ENCODE data around the gene FOXP1. TPM values are rescaled to one million over a fixed set of nuclear protein-coding genes. Genes with fewer than 3 reads are reported as not detected.

Gene FOXP1
- total and polyA plus RNA-seq, 9 of the 15 experiments (the other 6 are each of a cell fraction or from before 2014, with no cell fraction given), result 7.7 to 34.5 (median 13.7) TPM

- intact Hi-C loops (cut with micrococcal nuclease), result no loop called here
- H3K4me1 ChIP-seq (replicated peaks in 1 of 2; ENCODE audit: control insufficient read depth in 2 of 2, insufficient read depth in 2 of 2, low read length in 2 of 2), result no peaks in the 10 kb centered on the region
Observed at GRCh38 chr3:71311661-71312046, 271.9 kb downstream of the FOXP1 start.

GRCh38 chr3:71310980-71311660 lies 272.4 kb downstream of the FOXP1 start:
- H3K9ac ChIP-seq (ENCODE audit: insufficient read depth in 1 of 2, low read depth in 2 of 2, low read length in 2 of 2), result no peak overlapping the region
- no peak for ATAC-seq
- H2AFZ ChIP-seq (ENCODE audit: low read depth, low read length), result no peak overlapping the region
- no peak for FAIRE-seq
- no peaks in the 10 kb centered on the region for H3K9me1 ChIP-seq (ENCODE audit: control insufficient read depth, insufficient read depth, low read length)
- BruUV-seq (replicated peaks), result no TSS peak
- H3K4me1 ChIP-seq (replicated peaks in 1 of 2; ENCODE audit: control insufficient read depth in 2 of 2, insufficient read depth in 2 of 2, low read length in 2 of 2), result no peaks in the 10 kb centered on the region
- no peak overlapping the region for H3K4me3 ChIP-seq
- ChIA-PET CTCF (ENCODE audit: low intra/inter-chr PET ratio) (no interaction called here), POLR2A (no interaction called here)
- no peak for DNase-seq (ENCODE audit: extremely low read depth in 1 of 4, low spot score in 3 of 4)
- H3K27ac ChIP-seq (ENCODE audit: extremely low read depth, low read depth, low read length), result no peak overlapping the region
- H3K36me3 ChIP-seq (ENCODE audit: control insufficient read depth, insufficient read depth, low read length), result no peaks in the 10 kb centered on the region
- H4K20me1 ChIP-seq (replicated peaks; ENCODE audit: control insufficient read depth, insufficient read depth, low read length), result no peaks in the 10 kb centered on the region
- H3K9me3 ChIP-seq (replicated peaks; ENCODE audit: control insufficient read depth, insufficient read depth, low read depth, low read length), result no peaks in the 10 kb centered on the region
- in situ Hi-C loops (cut with MboI) (no loop called here), intact Hi-C loops (cut with micrococcal nuclease) (no loop called here)
- H3K79me2 ChIP-seq (ENCODE audit: control insufficient read depth, insufficient read depth, low read length), result no peaks in the 10 kb centered on the region
- H3K27me3 ChIP-seq (ENCODE audit: control insufficient read depth in 2 of 2, insufficient read depth in 2 of 2, low read length in 2 of 2), result no peaks in the 10 kb centered on the region
- 83% methylated on average over 9 of the region's 9 CpGs for WGBS (ENCODE audit: insufficient coverage, low coverage, missing lambda C conversion rate)
- H3K4me2 ChIP-seq (ENCODE audit: insufficient read depth, low read length), result no peak overlapping the region
- no peak for TF ChIP-seq RFX5 (IDR thresholded peaks at IDR 0.05; ENCODE audit: low read depth, low read length)
- no peak for TF ChIP-seq UBTF (IDR thresholded peaks at IDR 0.05; ENCODE audit: borderline replicate concordance in 1 of 2, low read depth in 2 of 2, low read length in 2 of 2)
- TF ChIP-seq KLF6 (CRISPR knock-in tag; IDR thresholded peaks at IDR 0.05; ENCODE audit: borderline replicate concordance), result no peak

More at GRCh38 chr3:71311661-71312046, 271.9 kb downstream of the FOXP1 start:
- WGBS (ENCODE audit: insufficient coverage, low coverage, missing lambda C conversion rate), result 52% methylated on average over 3 of the region's 3 CpGs
- H4K20me1 ChIP-seq (replicated peaks; ENCODE audit: control insufficient read depth, insufficient read depth, low read length), result no peaks in the 10 kb centered on the region
- no peaks in the 10 kb centered on the region for H3K9me3 ChIP-seq (replicated peaks; ENCODE audit: control insufficient read depth, insufficient read depth, low read depth, low read length)
- H3K27me3 ChIP-seq (ENCODE audit: control insufficient read depth in 2 of 2, insufficient read depth in 2 of 2, low read length in 2 of 2), result no peaks in the 10 kb centered on the region
- TF ChIP-seq ATF3 (IDR thresholded peaks at IDR 0.05), result no peak
- TF ChIP-seq ATF3 (CRISPR knock-in tag; conservative IDR thresholded peaks at IDR 0.05), result no peak
- TF ChIP-seq CBX5 (IDR thresholded peaks at IDR 0.05; ENCODE audit: borderline replicate concordance, low read depth), result no peak
- no peak for TF ChIP-seq ZNF253 (CRISPR knock-in tag; conservative IDR thresholded peaks at IDR 0.05)
- no peak for FAIRE-seq
- no peak overlapping the region for H3K4me2 ChIP-seq (ENCODE audit: insufficient read depth, low read length)
- H3K4me3 ChIP-seq, result no peak overlapping the region
- no TSS peak for BruUV-seq (replicated peaks)
- DNase-seq (ENCODE audit: extremely low read depth in 1 of 4, low spot score in 3 of 4), result no peak
- ATAC-seq, result no peak
- no peak overlapping the region for H2AFZ ChIP-seq (ENCODE audit: low read depth, low read length)
- no peak overlapping the region for H3K27ac ChIP-seq (ENCODE audit: extremely low read depth, low read depth, low read length)
- POLR2A ChIA-PET, result interaction anchor here (0.9 kb wide), 1 partner anchor 14 kb away, joined by 3 read pairs; no protein-coding TSS in a partner anchor
- in situ Hi-C loops (cut with MboI), result no loop called here
- no peaks in the 10 kb centered on the region for H3K36me3 ChIP-seq (ENCODE audit: control insufficient read depth, insufficient read depth, low read length)
- CTCF ChIA-PET (ENCODE audit: low intra/inter-chr PET ratio), result no interaction called here
- H3K9ac ChIP-seq (ENCODE audit: insufficient read depth in 1 of 2, low read depth in 2 of 2, low read length in 2 of 2), result no peak overlapping the region
- no peaks in the 10 kb centered on the region for H3K9me1 ChIP-seq (ENCODE audit: control insufficient read depth, insufficient read depth, low read length)
- H3K79me2 ChIP-seq (ENCODE audit: control insufficient read depth, insufficient read depth, low read length), result no peaks in the 10 kb centered on the region
